HepG2 (cell line): ENCODE results near the gene ADAMTS4. TPM values are rescaled to one million over a fixed set of nuclear protein-coding genes. Genes with fewer than 3 reads are reported as not detected.

ENCODE experiments used
- CEBPZ ChIP-seq: IDR thresholded peaks from 2 replicates; pipeline ENCODE4 v1.6.1; 2012; ENCODE audit warnings: low read length, improper control_type of control experiment
- CHD2 ChIP-seq: IDR thresholded peaks from 2 replicates; pipeline ENCODE4 v1.6.1; 2011; ENCODE audit warnings: low read depth, low read length, improper control_type of control experiment
- FOXK2 ChIP-seq: fragments of 450-650 bp; IDR thresholded peaks from 2 replicates; pipeline ENCODE4 v1.6.1; 2016
- NFYB ChIP-seq: sonication (generic); formaldehyde crosslinking; IDR thresholded peaks from 2 replicates; pipeline ENCODE4 v1.4.0; 2020; ENCODE audit warnings: missing genetic modification reagents
- RFXAP ChIP-seq: sonication (generic); formaldehyde crosslinking; IDR thresholded peaks from 2 replicates; pipeline ENCODE4 v1.4.0; 2020; ENCODE audit warnings: missing genetic modification reagents, borderline replicate concordance
- SIN3A ChIP-seq: IDR thresholded peaks from 2 replicates; pipeline ENCODE4 v1.6.1; 2011; ENCODE audit warnings: low read depth, mild to moderate bottlenecking, control low read depth, low read length, borderline replicate concordance
- SIX1 ChIP-seq: sonication (generic); formaldehyde crosslinking; IDR thresholded peaks from 2 replicates; pipeline ENCODE4 v1.4.0; 2020; ENCODE audit warnings: missing genetic modification reagents, borderline replicate concordance
- TEAD2 ChIP-seq: sonication (generic); formaldehyde crosslinking; IDR thresholded peaks from 2 replicates; pipeline ENCODE4 v1.9.0; 2021; ENCODE audit warnings: missing genetic modification reagents
- ZBTB46 ChIP-seq: sonication (generic); formaldehyde crosslinking; IDR thresholded peaks from 2 replicates; pipeline ENCODE4 v1.4.0; 2020; ENCODE audit warnings: mild to moderate bottlenecking, missing genetic modification reagents, borderline replicate concordance
- ZFP90 ChIP-seq: sonication (generic); formaldehyde crosslinking; IDR thresholded peaks from 2 replicates; pipeline ENCODE4 v1.8.0; 2022; ENCODE audit warnings: missing genetic modification reagents, mild to moderate bottlenecking, inconsistent platforms, borderline replicate concordance
- ZNF329 ChIP-seq: sonication (generic); formaldehyde crosslinking; IDR thresholded peaks from 2 replicates; pipeline ENCODE4 v1.9.0; 2021; ENCODE audit warnings: low read depth, mild to moderate bottlenecking, missing genetic modification reagents
- ZNF446 ChIP-seq: sonication (generic); formaldehyde crosslinking; IDR thresholded peaks from 2 replicates; pipeline ENCODE4 v1.5.0; 2020; ENCODE audit warnings: mild to moderate bottlenecking, missing genetic modification reagents
- ZNF570 ChIP-seq: sonication (generic); formaldehyde crosslinking; IDR thresholded peaks from 2 replicates; pipeline ENCODE4 v1.4.0; 2020; ENCODE audit warnings: mild to moderate bottlenecking, missing genetic modification reagents, borderline replicate concordance
- ZNF589 ChIP-seq: sonication (generic); formaldehyde crosslinking; conservative IDR thresholded peaks from 2 replicates; pipeline ENCODE4 v1.8.0; 2022; ENCODE audit warnings: mild to moderate bottlenecking, moderate library complexity, missing genetic modification reagents
- ZNF747 ChIP-seq: sonication (generic); formaldehyde crosslinking; IDR thresholded peaks from 2 replicates; pipeline ENCODE4 v1.8.1; 2023; ENCODE audit warnings: missing genetic modification reagents, mild to moderate bottlenecking, borderline replicate concordance
- ZNF766 ChIP-seq: sonication (generic); formaldehyde crosslinking; IDR thresholded peaks from 2 replicates; pipeline ENCODE4 v1.5.0; 2020; ENCODE audit warnings: missing genetic modification reagents, borderline replicate concordance
- ZNF777 ChIP-seq: sonication (generic); formaldehyde crosslinking; IDR thresholded peaks from 2 replicates; pipeline ENCODE4 v1.4.0; 2020; ENCODE audit warnings: missing genetic modification reagents
- ZNF782 ChIP-seq: sonication (generic); formaldehyde crosslinking; IDR thresholded peaks from 2 replicates; pipeline ENCODE4 v1.4.0; 2020; ENCODE audit warnings: missing genetic modification reagents, mild to moderate bottlenecking, borderline replicate concordance
- polyA plus RNA-seq, 8 experiments: library from polyadenylated mRNA; depleted of rRNA in 3 of 8; stranded (reverse) in 7 of 8; unstranded in 1 of 8; fragments of >200 nt; fragmentation: Illumina TruSeq in 4 of 8; extraction: Trizol in 4 of 8; gene quantifications; 2 replicates each; pipeline versions ENCODE4 v1.2.1 to v1.2.3, GENCODE V29; 2011 to 2016; ENCODE audit warnings: low read depth in 4 of 8, missing spikeins in 1 of 8, mixed read lengths in 1 of 8; ENCODE audit not compliant: insufficient read depth in 1 of 8
- total RNA-seq, 5 experiments: library from RNA; depleted of rRNA; stranded (reverse); fragments of >200 nt; fragmentation: Illumina TruSeq; extraction: Trizol; gene quantifications; 2 replicates each; pipeline ENCODE4 v1.2.3, GENCODE V29; 2016; ENCODE audit warnings: low read depth in 1 of 5
- TF ChIP-seq, protein P1 (sequence below): sonication (generic); formaldehyde crosslinking; IDR thresholded peaks from 2 replicates; pipeline ENCODE4 v1.4.0; 2020; ENCODE audit warnings: missing genetic modification reagents
- TF ChIP-seq, protein P2 (sequence below): sonication (generic); formaldehyde crosslinking; IDR thresholded peaks from 2 replicates; pipeline ENCODE4 v1.8.1; 2023; ENCODE audit warnings: mild to moderate bottlenecking, missing genetic modification reagents

The ADAMTS4 gene
- total and polyA plus RNA-seq, 2 of the 13 experiments (the other 11 are each of a cell fraction or from before 2014, with no cell fraction given), result 0.51 to 1.7 TPM

GRCh38 chr1:161223805-161224694, 25.2 kb upstream of the ADAMTS4 start (continued):
- TF ChIP-seq, protein P1, sequence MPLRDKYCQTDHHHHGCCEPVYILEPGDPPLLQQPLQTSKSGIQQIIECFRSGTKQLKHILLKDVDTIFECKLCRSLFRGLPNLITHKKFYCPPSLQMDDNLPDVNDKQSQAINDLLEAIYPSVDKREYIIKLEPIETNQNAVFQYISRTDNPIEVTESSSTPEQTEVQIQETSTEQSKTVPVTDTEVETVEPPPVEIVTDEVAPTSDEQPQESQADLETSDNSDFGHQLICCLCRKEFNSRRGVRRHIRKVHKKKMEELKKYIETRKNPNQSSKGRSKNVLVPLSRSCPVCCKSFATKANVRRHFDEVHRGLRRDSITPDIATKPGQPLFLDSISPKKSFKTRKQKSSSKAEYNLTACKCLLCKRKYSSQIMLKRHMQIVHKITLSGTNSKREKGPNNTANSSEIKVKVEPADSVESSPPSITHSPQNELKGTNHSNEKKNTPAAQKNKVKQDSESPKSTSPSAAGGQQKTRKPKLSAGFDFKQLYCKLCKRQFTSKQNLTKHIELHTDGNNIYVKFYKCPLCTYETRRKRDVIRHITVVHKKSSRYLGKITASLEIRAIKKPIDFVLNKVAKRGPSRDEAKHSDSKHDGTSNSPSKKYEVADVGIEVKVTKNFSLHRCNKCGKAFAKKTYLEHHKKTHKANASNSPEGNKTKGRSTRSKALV, result 0 out of 2 replicates have a peak, but pooled peaks have one; percentile 28
- TF ChIP-seq TEAD2 (CRISPR knock-in tag), result no peak
- TF ChIP-seq SIX1 (CRISPR knock-in tag), result peak; percentile 94
- TF ChIP-seq ZNF777, result no peak
- peak; percentile 71; the same call in 1 of the 2 replicates for TF ChIP-seq ZFP90 (CRISPR knock-in tag)
- no peak for TF ChIP-seq ZNF747 (CRISPR knock-in tag)
- peak; percentile 23; the same call in 1 of the 2 replicates for TF ChIP-seq FOXK2
- TF ChIP-seq CEBPZ, result no peak
- TF ChIP-seq ZNF329 (CRISPR knock-in tag), result 0 out of 2 replicates have a peak, but pooled peaks have one; percentile 5
- TF ChIP-seq ZNF782 (CRISPR knock-in tag), result no peak
- TF ChIP-seq NFYB, result peak; percentile 11; the same call in 1 of the 2 replicates
- TF ChIP-seq ZNF570 (CRISPR knock-in tag), result no peak
- TF ChIP-seq, protein P2, sequence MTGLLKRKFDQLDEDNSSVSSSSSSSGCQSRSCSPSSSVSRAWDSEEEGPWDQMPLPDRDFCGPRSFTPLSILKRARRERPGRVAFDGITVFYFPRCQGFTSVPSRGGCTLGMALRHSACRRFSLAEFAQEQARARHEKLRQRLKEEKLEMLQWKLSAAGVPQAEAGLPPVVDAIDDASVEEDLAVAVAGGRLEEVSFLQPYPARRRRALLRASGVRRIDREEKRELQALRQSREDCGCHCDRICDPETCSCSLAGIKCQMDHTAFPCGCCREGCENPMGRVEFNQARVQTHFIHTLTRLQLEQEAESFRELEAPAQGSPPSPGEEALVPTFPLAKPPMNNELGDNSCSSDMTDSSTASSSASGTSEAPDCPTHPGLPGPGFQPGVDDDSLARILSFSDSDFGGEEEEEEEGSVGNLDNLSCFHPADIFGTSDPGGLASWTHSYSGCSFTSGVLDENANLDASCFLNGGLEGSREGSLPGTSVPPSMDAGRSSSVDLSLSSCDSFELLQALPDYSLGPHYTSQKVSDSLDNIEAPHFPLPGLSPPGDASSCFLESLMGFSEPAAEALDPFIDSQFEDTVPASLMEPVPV (CRISPR knock-in tag), result 0 out of 2 replicates have a peak, but pooled peaks have one; percentile 3
- TF ChIP-seq ZNF766 (CRISPR knock-in tag), result no peak
- TF ChIP-seq ZNF446 (CRISPR knock-in tag), result no peak
- TF ChIP-seq ZBTB46 (CRISPR knock-in tag), result no peak
- peak; percentile 0; the same call in 1 of the 2 replicates for TF ChIP-seq ZNF589 (CRISPR knock-in tag)
- 0 out of 2 replicates have a peak, but pooled peaks have one; percentile 31 for TF ChIP-seq RFXAP (CRISPR knock-in tag)
- peak; percentile 76; the same call in 1 of the 2 replicates for TF ChIP-seq SIN3A
- TF ChIP-seq CHD2, result 0 out of 2 replicates have a peak, but pooled peaks have one; percentile 34
